HG02588 (cell line): ENCODE data around the gene TUBGCP6.

Source experiments
- ATAC-seq: cut with Tn5 transposase; IDR thresholded peaks from one replicate; pipeline ENCODE4 v1.9.1; 2021; ENCODE audit warnings: mild to moderate bottlenecking, moderate library complexity; ENCODE audit not compliant: unreplicated experiment

Gene TUBGCP6

DNA sequence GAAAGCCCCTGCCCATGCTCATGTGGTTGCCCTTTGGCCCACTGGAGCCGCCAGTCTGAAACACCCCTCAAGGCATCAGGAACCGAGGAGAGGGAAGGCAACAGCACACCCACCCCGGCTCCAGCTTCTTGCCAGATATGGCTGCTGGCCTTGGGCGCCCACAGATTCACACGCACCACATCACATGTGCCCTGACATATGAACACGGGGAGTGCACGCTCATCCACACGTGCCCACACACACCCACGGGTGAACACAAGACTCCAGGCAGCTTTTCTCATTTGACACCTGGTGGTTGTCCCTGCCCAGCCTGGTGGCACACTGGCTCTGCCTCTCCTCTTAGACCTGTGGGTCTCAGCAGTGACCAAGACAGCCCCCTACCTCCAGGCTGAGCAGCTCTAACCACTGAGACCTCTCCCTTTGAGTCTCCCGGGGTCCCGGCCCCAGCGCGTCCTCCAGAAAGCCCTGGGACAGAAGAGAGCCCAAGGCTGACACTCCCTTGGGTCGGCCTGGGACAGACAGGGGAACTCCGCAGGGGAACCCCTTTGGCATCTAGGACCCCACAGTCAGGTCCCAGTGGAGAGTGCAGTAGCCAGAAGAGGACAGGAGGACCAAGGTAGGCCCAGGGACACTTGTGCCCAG lies 19.4 kb upstream of the TUBGCP6 start:
- ATAC-seq = no peak

DNA sequence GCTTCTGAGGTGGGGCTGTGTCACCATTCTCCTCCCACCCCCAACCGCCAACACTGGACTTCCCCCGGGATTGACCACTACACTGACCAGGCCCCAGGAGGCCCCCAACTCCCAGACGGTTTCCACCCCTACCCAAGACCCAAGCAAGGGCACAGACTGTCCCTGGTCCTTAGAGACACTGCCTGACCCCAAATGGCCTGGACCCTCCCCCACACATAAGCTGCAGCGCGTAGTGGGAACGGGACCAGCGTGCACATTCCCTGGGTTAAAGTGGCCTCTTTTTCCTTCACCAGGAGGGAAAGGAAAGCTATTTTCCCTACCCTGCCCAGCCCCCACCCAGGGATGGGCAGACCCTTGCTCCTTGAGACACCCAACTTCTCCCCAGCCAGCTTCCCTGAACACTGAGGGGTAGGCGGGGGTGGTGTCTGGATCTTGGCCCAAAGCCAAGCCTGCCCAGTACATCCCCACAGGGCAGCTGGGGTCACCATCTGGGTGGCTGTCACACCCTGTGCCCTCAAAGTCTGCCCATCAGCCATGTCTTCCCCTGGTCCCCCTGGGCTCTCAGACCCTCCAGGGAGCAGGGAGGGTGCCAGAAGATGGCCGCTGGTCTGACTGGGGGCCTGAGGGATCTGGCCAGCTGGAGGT lies 18.3 kb upstream of the TUBGCP6 start:
- no peak for ATAC-seq

DNA sequence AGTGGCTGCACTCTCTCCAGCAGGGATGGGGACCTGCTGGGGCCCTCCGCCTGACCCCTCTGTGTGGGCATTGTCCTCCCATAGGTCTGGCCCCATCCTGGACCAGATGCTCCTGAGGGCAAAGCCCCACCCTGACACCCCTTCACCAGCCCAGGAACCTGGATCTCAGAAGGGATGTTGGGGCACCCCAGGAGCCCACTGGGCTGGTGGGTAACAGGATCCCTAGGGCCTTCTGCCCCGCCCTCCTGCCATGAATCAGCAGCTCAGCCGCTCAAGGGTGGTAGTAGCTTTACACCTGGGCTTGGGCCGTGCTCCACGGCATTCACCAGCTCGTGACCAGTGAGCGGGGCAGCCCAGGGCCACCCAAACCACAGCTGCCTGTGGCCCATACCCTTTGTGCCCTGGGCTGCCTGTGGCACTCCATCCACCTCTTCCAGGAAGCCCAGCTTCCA lies 17.7 kb upstream of the TUBGCP6 start:
- no peak for ATAC-seq

DNA sequence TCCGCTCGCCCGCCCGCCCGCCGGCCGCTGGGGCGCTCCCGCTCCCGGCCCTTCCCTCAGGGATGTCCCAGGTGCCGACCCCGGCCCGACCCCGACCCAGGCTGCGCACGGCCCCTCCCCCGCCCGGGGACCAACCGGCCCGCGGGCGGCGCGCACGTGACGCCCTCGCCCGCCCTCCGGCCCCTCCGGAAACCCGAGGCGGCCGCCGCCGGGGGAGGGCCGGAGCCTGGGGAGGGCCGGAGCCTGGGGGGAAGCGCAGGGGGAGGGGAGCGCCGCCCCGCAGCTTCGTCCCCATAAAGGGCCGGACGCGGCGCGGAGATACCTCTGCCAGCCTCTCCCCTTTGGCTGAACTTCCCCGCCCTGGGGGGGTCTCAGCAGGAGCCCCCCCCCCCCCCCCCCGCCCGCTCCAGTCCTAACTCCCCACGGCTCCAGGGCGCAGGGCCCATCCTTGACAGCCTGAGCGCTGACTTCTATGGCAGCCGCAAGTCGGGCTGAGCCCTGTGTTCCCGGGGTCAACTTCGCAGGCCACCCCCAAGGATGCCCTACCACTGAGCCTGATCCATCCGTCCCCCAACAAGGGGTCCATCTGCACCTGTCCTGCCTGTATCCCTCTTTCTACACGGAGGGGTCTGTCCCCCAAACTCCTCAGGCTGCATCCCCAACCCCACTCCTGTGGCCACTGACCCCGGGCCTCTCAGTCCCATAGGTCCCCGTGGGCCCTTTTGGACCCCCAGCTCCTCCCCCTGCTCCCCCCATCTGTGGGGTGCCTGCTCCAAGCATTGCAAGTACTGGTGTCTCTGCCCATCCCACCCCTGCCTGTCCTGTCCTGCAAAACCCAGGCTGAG lies 17.0 kb upstream of the TUBGCP6 start, which contains the start of gene MAPK12:
MAPK12 (minus strand) TSS at position 69 of the 845 bp plus-strand sequence. CDS start 174 bp downstream, outside the sequence.
- no peak for ATAC-seq

DNA sequence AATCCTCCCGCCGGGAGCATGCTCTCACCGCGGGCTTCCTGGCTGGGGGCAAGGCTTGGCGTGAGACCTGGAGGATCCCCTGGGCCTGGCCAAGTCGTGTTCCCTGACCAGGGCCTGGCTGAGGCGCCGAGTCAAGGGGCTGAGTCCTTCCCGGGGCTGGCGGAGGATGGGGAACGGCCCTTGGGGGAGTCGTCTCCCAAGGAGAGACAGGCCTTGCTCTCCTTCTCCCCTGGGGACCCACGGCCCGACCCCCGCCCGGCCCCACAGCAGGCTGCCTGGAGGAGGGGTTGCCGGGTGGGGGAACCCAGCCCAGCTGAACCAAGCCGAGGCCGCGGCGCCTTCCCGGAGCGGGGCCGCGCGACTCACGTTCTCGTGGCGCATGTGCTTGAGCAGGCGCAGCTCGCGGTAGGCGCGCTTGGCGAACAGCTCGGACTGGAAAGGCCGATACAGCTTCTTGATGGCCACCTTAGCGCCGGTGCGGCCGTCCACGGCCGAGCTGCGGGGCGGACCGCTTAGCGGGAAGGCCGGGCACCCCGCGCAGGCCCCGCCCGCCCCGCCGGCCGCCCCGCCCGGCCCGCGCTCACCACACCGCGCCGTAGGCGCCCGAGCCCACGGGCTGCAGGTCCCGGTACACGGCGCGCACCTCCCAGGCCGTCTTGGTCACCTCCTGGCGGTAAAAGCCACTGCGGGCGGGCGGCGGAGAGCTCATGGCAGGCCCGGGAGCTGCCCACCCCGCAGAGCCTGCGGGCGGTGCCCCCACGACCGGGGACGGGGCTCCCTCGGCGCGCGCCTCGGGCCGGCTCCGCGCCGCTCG lies 16.2 kb upstream of the TUBGCP6 start:
- no peak for ATAC-seq

DNA sequence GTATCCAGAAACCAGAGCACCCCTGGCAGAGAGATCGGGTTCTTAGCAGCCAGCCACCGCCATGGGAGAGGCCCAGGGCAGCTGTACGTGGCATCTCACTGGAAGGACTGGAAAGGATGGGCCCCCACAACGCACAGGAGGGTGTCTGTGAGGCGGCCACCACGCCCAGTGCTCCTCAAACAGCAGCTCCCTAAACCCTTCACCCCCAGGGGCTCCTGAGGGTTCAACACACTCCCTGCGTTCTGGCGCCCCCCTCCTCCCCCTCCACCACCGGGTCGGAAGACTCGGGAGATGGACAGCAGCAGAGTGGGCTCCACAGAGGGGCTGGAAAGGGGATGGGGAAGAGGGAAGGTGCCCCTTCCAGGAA lies 15.6 kb upstream of the TUBGCP6 start:
- ATAC-seq = no peak

DNA sequence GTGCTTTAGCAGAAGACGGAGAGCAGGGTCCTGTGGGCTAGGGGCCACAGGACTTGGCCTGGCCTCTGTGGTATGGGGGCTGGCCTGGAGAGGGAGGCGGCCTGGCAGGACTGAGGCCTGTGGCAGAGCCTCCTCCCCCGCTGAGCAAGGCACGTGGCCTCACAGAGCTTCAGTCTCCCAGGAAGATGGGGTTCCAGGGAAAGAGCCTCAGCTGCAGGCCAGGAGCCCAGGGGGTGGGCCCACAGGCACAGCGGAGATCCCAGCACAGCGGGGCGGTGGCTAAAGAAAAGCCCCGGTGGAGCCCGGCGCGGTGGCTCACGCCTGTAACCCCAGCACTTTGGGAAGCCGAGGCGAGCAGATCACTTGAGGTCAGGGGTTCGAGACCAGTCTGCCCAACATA lies 14.5 kb upstream of the TUBGCP6 start:
- ATAC-seq = no peak

DNA sequence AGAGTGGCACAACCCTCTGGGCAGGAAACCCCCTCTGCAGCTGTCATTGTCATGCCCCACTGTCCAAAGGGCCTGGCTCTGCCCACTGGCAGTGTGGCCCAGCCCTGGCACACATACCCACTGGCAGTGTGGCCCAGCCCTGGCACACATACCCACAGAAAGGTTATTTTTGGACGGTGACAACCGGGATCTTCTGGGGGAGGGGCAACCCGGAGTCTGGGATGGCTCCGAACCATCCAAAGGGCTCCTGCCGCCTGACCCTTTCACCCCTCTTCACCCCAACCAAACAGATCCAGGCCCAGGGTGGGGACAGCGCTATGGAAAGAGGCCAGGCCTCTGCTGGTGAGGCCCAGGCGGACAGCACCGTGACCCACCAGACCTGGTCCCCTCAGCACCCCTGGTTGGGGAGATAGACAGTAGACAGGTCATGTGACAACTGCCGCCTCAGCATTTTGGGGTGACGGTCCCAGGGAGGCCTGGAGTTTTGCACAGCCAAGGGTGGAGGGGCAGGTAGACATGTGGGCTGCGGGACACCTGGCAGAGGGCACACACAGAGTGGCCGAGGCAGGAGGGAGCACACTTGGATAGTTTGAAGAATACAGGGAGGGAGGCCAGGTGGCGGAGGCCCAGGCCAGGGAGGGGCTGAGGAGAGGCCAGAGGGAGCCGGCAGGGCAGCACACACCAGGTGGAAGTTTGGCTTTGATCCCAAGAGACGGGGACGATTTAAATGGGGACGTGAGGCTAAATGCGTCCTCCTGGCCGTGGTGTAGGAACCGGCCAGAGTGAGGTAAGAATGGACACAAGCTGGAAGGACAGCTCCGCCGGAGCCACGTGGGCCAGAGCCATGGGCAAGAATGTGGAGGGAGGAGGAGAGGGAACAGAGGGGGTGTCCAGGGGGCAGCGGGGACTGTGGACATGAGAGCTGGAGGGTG lies 13.8 kb upstream of the TUBGCP6 start:
- ATAC-seq = no peak

DNA sequence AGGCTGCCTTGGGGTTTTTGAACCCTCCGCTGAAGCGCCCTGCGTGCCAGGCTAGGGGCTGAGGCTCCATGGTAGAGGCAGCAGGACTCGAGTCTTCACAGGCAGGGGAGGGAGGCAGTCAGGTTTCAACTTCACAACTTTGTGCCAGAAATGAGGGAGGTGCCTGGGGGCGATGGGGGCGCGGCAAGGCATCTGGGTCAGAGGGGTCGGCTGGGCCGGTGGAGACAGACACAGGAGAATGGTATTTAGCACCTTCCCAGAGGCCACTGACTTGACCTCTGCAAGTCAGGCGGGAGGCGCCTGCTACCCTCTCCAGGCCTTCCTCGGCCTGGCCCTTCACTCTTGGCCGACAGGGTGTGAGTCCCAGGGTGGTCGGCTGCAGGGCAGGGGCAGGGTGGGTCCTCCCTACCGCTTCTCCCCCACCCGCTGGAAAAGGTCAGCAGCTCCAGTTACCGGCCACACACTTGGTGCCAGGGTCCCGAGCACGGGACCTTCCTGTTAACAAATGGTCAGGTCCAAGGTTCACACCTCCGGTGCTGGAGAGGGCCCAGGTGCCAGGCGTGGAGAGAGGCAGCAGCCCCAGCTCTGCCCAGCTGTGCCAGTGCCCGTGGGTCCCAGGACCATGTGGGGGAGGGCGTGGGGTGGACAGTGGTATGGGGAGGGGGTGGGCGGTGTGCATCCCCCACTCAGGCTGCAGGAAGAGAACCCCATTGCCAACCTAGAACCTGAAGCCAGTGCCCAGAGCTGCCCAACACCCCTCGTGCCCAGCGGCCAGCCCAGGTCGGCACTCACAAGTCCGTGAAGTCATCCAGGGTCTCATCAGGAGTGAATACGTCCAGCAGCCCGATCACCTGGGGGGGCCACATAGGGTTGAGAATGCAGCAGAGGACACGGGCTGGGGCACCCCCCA lies 12.9 kb upstream of the TUBGCP6 start:
- ATAC-seq = no peak

DNA sequence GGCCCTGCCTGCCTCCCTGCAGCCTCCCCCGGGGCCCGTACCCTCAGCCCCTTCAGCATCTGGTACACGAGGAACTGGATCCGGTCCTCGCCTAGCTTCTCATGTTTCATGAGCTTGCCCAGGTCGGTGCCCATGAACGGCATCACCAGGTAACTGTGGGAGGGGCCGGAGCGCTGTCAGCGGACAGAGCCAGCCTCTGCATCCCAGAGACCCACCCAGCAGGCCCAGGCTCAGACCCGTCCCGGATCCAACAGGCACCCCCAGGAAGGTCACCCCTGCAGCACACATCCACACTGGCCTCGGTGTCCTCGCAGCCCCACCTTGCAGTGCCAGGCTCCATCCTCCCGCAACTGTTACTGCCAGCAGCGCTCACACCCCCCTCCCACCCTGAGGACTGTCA lies 12.2 kb upstream of the TUBGCP6 start:
- no peak for ATAC-seq

DNA sequence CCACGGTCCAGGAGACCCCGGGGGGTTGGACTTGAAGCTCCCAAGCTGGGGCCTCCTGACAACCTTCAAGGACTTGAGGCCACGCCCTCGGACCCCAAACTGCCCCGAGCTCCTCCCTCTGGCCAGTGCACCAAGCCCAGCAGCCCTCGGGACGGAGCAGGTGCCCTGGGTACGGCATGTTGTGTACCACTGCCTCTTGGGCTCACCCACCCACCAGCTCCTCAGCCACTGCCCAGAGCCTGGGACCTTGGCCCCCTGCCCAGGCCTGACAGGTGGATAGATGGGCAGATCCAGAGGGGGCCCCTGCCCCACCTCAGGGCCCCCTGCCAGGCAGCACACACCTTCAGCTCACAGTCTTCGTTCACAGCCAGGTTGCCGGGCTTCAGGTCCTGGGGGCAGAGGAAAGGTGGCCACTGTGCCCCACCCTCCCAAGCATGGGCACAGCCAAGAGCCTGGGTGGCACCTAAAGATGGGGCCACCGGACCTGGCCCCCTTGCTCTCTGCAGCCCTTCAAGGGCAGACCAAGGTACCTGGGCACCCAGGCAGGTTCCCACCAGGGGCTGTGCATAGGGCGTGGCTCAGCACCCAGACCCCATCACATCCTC lies 11.5 kb upstream of the TUBGCP6 start:
- ATAC-seq = no peak

DNA sequence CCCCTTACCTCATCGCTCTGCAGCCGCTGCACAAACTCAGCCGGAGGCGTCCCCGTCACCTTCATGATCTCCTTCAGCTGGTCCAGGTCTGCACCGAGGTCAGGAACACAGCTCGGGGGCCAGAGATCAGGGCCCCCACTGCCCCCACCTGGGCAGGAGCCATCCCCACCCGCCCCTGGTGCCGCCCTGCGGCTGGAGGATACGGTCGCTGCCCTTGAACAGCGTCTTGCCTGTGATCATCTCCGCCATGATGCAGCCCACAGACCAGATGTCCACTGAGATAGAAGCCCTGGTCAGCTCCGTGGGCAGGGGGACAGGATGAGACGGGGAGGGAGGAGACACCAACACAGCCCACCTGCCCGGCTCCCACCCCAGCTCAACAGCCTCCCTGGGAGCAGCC lies 10.8 kb upstream of the TUBGCP6 start:
- ATAC-seq = no peak

DNA sequence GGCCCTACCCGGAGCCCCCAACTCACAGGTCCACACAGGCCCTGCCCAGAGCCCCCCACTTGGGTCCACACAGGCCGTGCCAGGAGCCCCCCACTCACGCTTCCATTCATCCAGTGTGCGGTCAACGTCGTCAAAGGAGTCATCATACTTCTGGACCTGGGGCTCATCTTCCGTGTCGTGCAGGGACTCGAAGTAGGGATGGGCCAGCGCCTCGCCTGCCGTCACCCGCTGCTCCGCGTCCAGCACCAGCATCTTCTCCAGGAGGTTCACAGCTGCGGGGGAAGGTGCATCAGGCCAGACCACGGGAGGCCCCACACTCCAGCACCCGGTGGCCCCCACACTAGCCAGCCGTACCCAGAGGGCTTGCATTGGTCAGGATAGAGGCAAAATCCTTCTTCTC lies 10.3 kb upstream of the TUBGCP6 start:
- ATAC-seq = no peak

DNA sequence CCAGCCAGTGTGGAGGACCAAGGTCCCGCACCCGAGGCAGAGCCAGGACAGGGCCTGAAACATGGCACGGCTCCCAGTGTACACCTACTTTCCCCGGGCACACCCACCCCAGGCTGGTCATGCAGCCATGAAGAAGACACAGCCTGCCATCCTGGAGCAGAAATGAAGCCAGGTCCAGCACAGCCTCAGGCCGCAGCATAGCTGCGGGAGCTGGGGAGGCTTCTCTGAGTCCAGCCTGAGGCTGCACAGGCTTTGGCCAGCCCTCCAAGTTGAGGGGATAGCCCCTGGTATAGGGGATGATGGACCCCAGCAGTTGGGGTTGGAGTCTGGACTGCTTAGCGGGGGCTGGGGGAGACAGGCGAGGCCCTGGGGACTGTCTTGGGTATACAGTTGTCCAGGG lies 9.1 kb upstream of the TUBGCP6 start:
- ATAC-seq = no peak

DNA sequence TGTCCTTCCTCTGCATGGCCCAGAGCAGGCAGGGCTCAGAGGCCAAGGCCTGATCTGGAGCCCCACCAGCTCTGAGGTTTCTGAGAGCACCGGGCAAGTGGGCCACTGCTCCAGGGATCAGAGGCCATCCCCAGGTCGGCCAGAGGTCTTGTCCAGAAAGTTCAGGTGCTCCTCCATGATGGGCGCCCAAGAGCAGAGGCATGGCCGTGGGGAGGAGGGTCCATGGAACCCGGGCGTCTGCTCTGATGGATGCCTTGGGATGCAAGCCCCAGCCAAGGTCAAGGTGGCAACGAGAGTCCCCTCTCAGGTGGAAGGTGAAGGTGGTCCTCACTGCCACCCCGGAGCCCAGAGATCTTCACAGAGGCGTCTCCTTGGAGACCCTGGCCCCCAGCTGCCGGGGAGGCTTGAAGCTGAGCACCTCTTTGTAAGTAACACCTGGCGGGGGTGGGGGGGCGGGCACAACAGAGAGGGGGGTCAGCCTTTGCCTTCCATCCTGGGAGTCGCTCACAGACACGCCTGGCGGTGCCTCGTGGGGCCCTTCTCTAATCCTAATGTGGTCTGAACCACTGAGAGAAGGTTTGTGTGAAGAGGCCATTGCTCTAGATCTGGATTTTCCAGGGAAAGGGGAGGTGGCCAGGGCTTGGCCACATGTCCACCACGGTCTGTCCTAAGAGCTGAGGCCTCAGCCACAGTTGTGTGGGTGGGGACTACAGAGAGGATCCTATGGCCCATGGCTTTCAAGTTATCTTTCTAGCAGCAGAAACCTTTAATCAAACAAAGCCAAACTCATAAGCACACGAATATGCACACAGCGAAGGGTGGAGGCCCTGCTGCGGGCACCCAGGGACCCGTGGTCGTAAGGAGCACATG lies 8.5 kb upstream of the TUBGCP6 start:
- no peak for ATAC-seq

DNA sequence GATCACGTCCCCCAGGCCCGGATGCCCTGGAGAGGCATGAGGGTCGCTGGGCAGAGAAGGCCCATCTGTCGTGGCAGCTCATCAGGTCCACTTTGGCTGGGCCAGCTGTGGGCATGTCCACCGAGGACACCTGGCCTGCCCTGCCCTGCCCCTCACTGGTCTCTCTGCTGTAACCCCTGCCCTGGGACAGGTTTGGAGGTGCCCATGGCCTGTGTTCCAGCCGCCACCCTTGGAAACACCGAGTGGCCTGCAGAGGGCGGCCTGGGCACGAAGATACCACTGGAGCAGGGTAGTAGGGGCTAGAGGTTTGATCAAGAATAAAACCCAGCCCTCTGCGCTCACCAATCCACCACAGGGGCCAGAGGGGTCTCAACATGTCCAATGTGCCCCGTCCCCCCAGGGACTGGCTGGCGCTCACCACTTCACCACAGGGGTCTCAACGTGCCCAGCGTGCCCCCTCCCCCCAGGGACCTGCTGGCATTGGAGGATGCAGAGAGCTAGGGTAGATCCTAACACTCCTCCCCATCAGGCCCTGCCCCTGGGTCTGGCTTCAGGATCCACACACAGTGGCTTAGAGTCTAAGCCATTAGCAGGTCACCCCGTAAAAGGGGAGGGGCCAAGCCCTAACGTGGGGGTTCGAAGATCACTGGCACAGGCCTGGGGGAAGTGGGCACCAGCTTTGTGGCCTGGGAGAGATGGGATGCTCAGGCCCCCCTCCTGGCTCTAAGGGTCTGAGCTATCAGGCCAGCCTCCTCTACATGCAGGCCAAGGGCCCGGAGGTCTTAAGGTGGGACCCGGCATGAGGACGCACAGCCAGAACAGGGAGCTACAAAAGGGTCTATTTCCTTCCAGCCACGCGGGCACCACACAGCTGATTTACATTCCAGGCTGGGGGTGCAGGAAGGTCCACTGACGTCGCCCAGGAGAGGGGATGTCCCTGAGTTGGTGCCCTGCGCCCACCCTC lies 7.5 kb upstream of the TUBGCP6 start:
- no peak for ATAC-seq
